Lung (tissue), 12 donors: ENCODE results near the gene ELAVL4. TPM values are rescaled to one million over a fixed set of nuclear protein-coding genes. Genes with fewer than 3 reads are reported as not detected.

Source experiments
- ATAC-seq: fragments of 200-7000 bp; cut with Tn5 transposase; one replicate; pipeline ENCODE4 v1.9.1; 2020; ENCODE audit warnings: moderate number of reproducible peaks; ENCODE audit not compliant: insufficient read depth, low FRiP score
- DNase-seq, 3 donors: peaks; one replicate each; pipeline ENCODE4 v3.0.0-alpha.2; 2013 to 2017
- H3K27ac ChIP-seq, 2 donors: one replicate each; pipeline ENCODE4 v1.5.1; 2013; ENCODE audit warnings: mild to moderate bottlenecking in 2 of 2, moderate library complexity in 2 of 2, control low read depth in 1 of 2, inconsistent platforms in 1 of 2, low read depth in 1 of 2, low read length in 1 of 2
- H3K27me3 ChIP-seq, 3 donors: one replicate each; pipeline ENCODE4 v1.5.1; 2013; ENCODE audit warnings: low read length in 2 of 3; ENCODE audit not compliant: control insufficient read depth in 3 of 3, insufficient read depth in 3 of 3
- H3K36me3 ChIP-seq, 4 donors: one replicate each; pipeline ENCODE4 v1.5.1; 2013; ENCODE audit warnings: low read length in 4 of 4, mild to moderate bottlenecking in 1 of 4, moderate library complexity in 1 of 4; ENCODE audit not compliant: control insufficient read depth in 4 of 4, insufficient read depth in 4 of 4
- H3K4me1 ChIP-seq, 5 donors: one replicate each; pipeline ENCODE4 v1.5.1; 2013; ENCODE audit warnings: low read length in 5 of 5, mild to moderate bottlenecking in 2 of 5, moderate library complexity in 1 of 5; ENCODE audit not compliant: control insufficient read depth in 5 of 5, insufficient read depth in 5 of 5
- H3K4me3 ChIP-seq: one replicate; pipeline ENCODE4 v1.5.1; 2013; ENCODE audit warnings: mild to moderate bottlenecking, control low read depth, moderate library complexity
- H3K9ac ChIP-seq, 2 donors: one replicate each; pipeline ENCODE4 v1.5.1; 2013; ENCODE audit warnings: low read length in 2 of 2, control low read depth in 1 of 2; ENCODE audit not compliant: insufficient read depth in 1 of 2
- H3K9me3 ChIP-seq, 4 donors: one replicate each; pipeline ENCODE4 v1.5.1; 2013; ENCODE audit warnings: low read length in 3 of 4, mild to moderate bottlenecking in 1 of 4, moderate library complexity in 1 of 4; ENCODE audit not compliant: control insufficient read depth in 4 of 4, insufficient read depth in 3 of 4
- CTCF ChIP-seq: IDR thresholded peaks from 2 replicates; pipeline ENCODE4 v1.5.1; 2012; ENCODE audit warnings: mild to moderate bottlenecking; ENCODE audit errors: control extremely low read depth, extremely low read depth
- WGBS, 2 donors: extraction: QIAGEN DNeasy Blood & Tissue Kit; methylation state at CpG; one replicate each; pipeline ENCODE4 v1.1.7; 2013; 5-methylcytosine and 5-hydroxymethylcytosine counted together
- polyA plus RNA-seq, 2 donors: library from polyadenylated mRNA; stranded (reverse); fragments of 200-250 nt; gene quantifications; one replicate each; pipeline ENCODE4 v1.2.1, GENCODE V29; 2013
- total RNA-seq, 2 donors: library from RNA; depleted of rRNA in 1 of 2; stranded (reverse); fragments of >200 nt in 1 of 2; gene quantifications; one replicate each; pipeline ENCODE4 v1.2.1, GENCODE V29; 2014 to 2021
- donor health status: control.
- donor health status: control.
- donor health status: Bipolar disorder and iron deficiency.
- donor health status: healthy.
- donor health status: DM: yes; HTN: yes; CAD: no.

ELAVL4 gene
- total and polyA plus RNA-seq, 4 donors = 0.03 to 0.74 (median 0.30) TPM

- TF ChIP-seq CTCF = no peak
- Histone ChIP-seq H3K27me3 (no peaks in the 10 kb centered on the region), H3K36me3 (no peaks in the 10 kb centered on the region), H3K9ac (no peak overlapping the region), H3K4me1 (no peaks in the 10 kb centered on the region), H3K27ac (no peak overlapping the region), H3K4me3 (no peak overlapping the region), H3K9me3 (no peaks in the 10 kb centered on the region)
- ATAC-seq (no peak), DNase-seq (no peak)
- WGBS, 2 donors = 84 to 88% methylated on average over 7 of the region's 7 CpGs
Measured at GRCh38 chr1:50156241-50157010, 47.7 kb downstream of the ELAVL4 start.

- no peaks in the 10 kb centered on the region for H3K9me3 ChIP-seq
- H3K4me3 ChIP-seq = no peak overlapping the region
- no peak for TF ChIP-seq CTCF
- no peak overlapping the region for H3K9ac ChIP-seq
- DNase-seq (no peak), ATAC-seq (no peak)
- 87 to 94% methylated on average over 3 of the region's 3 CpGs for WGBS, 2 donors
- H3K4me1 ChIP-seq = no peaks in the 10 kb centered on the region
- no peak overlapping the region for H3K27ac ChIP-seq
- no peaks in the 10 kb centered on the region for H3K36me3 ChIP-seq
- no peaks in the 10 kb centered on the region for H3K27me3 ChIP-seq
Measured at GRCh38 chr1:50157306-50157941, 48.7 kb downstream of the ELAVL4 start.

- H3K4me3 ChIP-seq = no peak overlapping the region
- TF ChIP-seq CTCF = no peak
- DNase-seq (no peak), ATAC-seq (no peak)
- WGBS, 2 donors = 94 to 95% methylated on average over 1 of the region's 1 CpG
- H3K27me3 ChIP-seq = no peaks in the 10 kb centered on the region
- no peaks in the 10 kb centered on the region for H3K4me1 ChIP-seq
- H3K9ac ChIP-seq = no peak overlapping the region
- H3K9me3 ChIP-seq = no peaks in the 10 kb centered on the region
- H3K27ac ChIP-seq = no peak overlapping the region
- H3K36me3 ChIP-seq = no peaks in the 10 kb centered on the region
Measured at GRCh38 chr1:50158421-50158820, 49.7 kb downstream of the ELAVL4 start.
